ENCODE data around the gene PPM1F. TPM values are rescaled to one million over a fixed set of nuclear protein-coding genes. Genes with fewer than 3 reads are reported as not detected.

The PPM1F gene
- total RNA-seq, 1 experiment from 2014 or later: 21.1 TPM

DNA sequence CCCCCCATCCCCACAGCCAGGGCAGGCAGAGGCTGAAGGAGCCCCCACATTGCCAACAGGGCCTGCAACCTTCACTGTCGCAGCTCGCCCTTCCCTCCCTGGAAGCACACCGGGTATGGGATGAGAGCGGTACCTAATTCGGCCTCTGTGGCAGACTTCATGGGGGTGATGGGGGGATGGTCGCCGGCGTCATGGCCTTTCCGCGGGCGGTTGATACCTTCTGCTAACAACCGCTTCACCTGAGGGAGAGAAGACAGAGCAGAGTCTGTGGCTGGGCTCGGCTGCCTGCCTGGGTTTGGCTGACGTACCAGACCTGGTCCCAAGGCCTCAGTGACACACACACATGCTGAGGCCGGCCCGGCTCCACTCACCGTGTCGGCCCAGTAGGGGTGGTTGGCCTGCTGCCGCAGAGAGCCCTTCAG lies 11.2 kb upstream of the PPM1F start:
- Histone ChIP-seq H4K20me1 (ENCODE audit: control insufficient read depth, insufficient read depth, insufficient read length) (no peaks in the 10 kb centered on the region), H3K4me2 (ENCODE audit: insufficient read depth, insufficient read length, low read length) (no peak overlapping the region), H2BK20ac (ENCODE audit: low read depth, low read length, poor library complexity, severe bottlenecking) (no peak overlapping the region), H3K27me3 (ENCODE audit: insufficient read depth, low read length) (no peaks in the 10 kb centered on the region), H2AFZ (ENCODE audit: low read length) (no peak overlapping the region), H3K9ac (ENCODE audit: extremely low read depth, insufficient read length, low read length) (no peak overlapping the region), H3K14ac (ENCODE audit: insufficient read depth, low read length) (no peak overlapping the region), H3K4me1 (ENCODE audit: insufficient read depth, low read length) (no peaks in the 10 kb centered on the region), H3K79me2 (ENCODE audit: insufficient read depth, low read length) (no peaks in the 10 kb centered on the region), H3K23ac (ENCODE audit: insufficient read length, low read depth, low read length) (no peak overlapping the region), H2BK120ac (ENCODE audit: low read depth, low read length, poor library complexity, severe bottlenecking) (no peak overlapping the region), H4K5ac (ENCODE audit: insufficient read length, low read depth, low read length) (no peak overlapping the region), H3K9me3 (ENCODE audit: control insufficient read depth, low read depth, low read length) (no peaks in the 10 kb centered on the region), H2BK12ac (ENCODE audit: insufficient read length, low read depth, low read length) (no peak overlapping the region), H4K91ac (ENCODE audit: insufficient read length, low read depth, low read length) (no peak overlapping the region), H3K79me1 (ENCODE audit: insufficient read depth, low read depth, low read length, poor library complexity, severe bottlenecking) (no peaks in the 10 kb centered on the region), H2AK5ac (ENCODE audit: insufficient read length, low read length) (no peak overlapping the region), H3K4ac (ENCODE audit: low read depth, low read length) (no peak overlapping the region), H3T11ph (ENCODE audit: low read length) (no peak overlapping the region), H3K56ac (ENCODE audit: insufficient read length, low read depth, low read length) (no peak overlapping the region), H2BK5ac (ENCODE audit: insufficient read length, low read length) (no peak overlapping the region), H3K23me2 (ENCODE audit: insufficient read length, low read depth, low read length, poor library complexity, severe bottlenecking) (peaks cover 3% of the 10 kb centered on the region), H2BK15ac (ENCODE audit: low read depth, low read length) (no peak overlapping the region), H3K27ac (ENCODE audit: insufficient read length, low read depth, low read length) (no peak overlapping the region), H4K8ac (replicated peaks; ENCODE audit: insufficient read length, low read depth, low read length) (no peak overlapping the region), H3K18ac (ENCODE audit: insufficient read length, low read depth, low read length) (no peak overlapping the region)
- no peak for DNase-seq
- no CpG with 5 or more reads among the region's 19 CpGs for WGBS (ENCODE audit: extremely low coverage, insufficient read length, low lambda C conversion rate)
- TF ChIP-seq, protein P1, sequence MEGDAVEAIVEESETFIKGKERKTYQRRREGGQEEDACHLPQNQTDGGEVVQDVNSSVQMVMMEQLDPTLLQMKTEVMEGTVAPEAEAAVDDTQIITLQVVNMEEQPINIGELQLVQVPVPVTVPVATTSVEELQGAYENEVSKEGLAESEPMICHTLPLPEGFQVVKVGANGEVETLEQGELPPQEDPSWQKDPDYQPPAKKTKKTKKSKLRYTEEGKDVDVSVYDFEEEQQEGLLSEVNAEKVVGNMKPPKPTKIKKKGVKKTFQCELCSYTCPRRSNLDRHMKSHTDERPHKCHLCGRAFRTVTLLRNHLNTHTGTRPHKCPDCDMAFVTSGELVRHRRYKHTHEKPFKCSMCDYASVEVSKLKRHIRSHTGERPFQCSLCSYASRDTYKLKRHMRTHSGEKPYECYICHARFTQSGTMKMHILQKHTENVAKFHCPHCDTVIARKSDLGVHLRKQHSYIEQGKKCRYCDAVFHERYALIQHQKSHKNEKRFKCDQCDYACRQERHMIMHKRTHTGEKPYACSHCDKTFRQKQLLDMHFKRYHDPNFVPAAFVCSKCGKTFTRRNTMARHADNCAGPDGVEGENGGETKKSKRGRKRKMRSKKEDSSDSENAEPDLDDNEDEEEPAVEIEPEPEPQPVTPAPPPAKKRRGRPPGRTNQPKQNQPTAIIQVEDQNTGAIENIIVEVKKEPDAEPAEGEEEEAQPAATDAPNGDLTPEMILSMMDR (conservative IDR thresholded peaks at IDR 0.05): no peak
- H3K9me3 Mint-ChIP-seq: no peaks in the 10 kb centered on the region; a peak in 1 of 5 replicates
- H3K4me3 Mint-ChIP-seq: no peak overlapping the region
- H3K36me3 Mint-ChIP-seq (ENCODE audit: insufficient read depth in 1 of 3, low read depth in 3 of 3): peaks cover 53 to 84% (median 73%) of the 10 kb centered on the region in 3 experiments
- H3K27me3 Mint-ChIP-seq (ENCODE audit: low read depth): peaks cover 2% of the 10 kb centered on the region; the same call in 1 of the 2 replicates
- H3K27ac Mint-ChIP-seq: no peak overlapping the region
- H3K4me1 Mint-ChIP-seq: no peaks in the 10 kb centered on the region

Data from H9 (cell line).